Astrocyte (in vitro differentiated cells and primary cell): ENCODE measurements around the gene TAGAP.

Experiments
- EZH2 ChIP-seq: IDR thresholded peaks from 2 replicates; pipeline ENCODE4 v1.6.1; 2012; ENCODE audit warnings: mild to moderate bottlenecking, low read length, inconsistent platforms; ENCODE audit not compliant: insufficient read depth
- TF ChIP-seq, protein P1 (sequence below): IDR thresholded peaks from 2 replicates; pipeline ENCODE4 v1.5.1; 2011; ENCODE audit warnings: low read depth, mild to moderate bottlenecking, inconsistent platforms, low read length, moderate library complexity; ENCODE audit not compliant: insufficient read depth

DNA sequence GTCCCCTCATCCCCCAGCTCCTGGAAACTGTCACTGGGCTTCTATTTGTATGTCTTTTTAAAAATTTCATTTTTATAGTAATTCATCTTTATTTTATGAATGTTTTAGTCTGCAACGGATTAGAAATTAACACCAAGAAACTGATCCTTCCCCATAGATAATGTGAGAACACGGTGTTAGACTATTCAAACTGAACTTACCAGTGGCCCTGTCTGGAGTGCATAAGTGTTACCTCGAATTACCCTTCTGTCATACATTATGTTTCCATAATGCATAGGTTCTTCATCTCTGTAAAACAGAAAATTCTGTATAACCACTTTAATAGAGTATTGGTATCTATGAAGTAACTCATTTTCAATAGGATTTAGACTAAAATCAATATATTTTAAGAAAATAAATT lies 51.2 kb downstream of the TAGAP start:
- TF ChIP-seq, protein P1, sequence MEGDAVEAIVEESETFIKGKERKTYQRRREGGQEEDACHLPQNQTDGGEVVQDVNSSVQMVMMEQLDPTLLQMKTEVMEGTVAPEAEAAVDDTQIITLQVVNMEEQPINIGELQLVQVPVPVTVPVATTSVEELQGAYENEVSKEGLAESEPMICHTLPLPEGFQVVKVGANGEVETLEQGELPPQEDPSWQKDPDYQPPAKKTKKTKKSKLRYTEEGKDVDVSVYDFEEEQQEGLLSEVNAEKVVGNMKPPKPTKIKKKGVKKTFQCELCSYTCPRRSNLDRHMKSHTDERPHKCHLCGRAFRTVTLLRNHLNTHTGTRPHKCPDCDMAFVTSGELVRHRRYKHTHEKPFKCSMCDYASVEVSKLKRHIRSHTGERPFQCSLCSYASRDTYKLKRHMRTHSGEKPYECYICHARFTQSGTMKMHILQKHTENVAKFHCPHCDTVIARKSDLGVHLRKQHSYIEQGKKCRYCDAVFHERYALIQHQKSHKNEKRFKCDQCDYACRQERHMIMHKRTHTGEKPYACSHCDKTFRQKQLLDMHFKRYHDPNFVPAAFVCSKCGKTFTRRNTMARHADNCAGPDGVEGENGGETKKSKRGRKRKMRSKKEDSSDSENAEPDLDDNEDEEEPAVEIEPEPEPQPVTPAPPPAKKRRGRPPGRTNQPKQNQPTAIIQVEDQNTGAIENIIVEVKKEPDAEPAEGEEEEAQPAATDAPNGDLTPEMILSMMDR = no peak
- no peak for TF ChIP-seq EZH2
